HepG2 (cell line): Measurements from ENCODE around the gene TIMM23. TPM values are rescaled to one million over a fixed set of nuclear protein-coding genes. Genes with fewer than 3 reads are reported as not detected.
"Not testable (repeated sequence)": the region's sequence is repeated elsewhere in the genome, so short reads cannot be mapped to it uniquely, and the experiment has no call there.

Source experiments
- CREB1 ChIP-seq, 2 experiments: fragments of 450-650 bp in 1 of 2; IDR thresholded peaks; 2 replicates each; pipeline ENCODE4 v1.6.1; 2016 to 2017; ENCODE audit warnings: control low read depth in 1 of 2, mild to moderate bottlenecking in 1 of 2, missing compliant biosample characterization in 1 of 2, missing genetic modification characterization in 1 of 2
- GABPA ChIP-seq, 2 experiments: IDR thresholded peaks; 2 replicates each; pipeline ENCODE4 v1.6.1; 2011 to 2016; ENCODE audit warnings: low read depth in 2 of 2, low read length in 1 of 2, missing biosample characterization in 1 of 2, missing genetic modification characterization in 1 of 2
- GABPB1 ChIP-seq: IDR thresholded peaks from 2 replicates; pipeline ENCODE4 v1.6.1; 2016; ENCODE audit warnings: mild to moderate bottlenecking, missing genetic modification reagents, moderate library complexity, missing compliant biosample characterization
- HOXA5 ChIP-seq: sonication (generic); formaldehyde crosslinking; IDR thresholded peaks from 2 replicates; pipeline ENCODE4 v1.4.0; 2020; ENCODE audit warnings: missing genetic modification reagents
- JUND ChIP-seq: sonication (generic); formaldehyde crosslinking; IDR thresholded peaks from 2 replicates; pipeline ENCODE4 v1.8.0; 2022; ENCODE audit warnings: mild to moderate bottlenecking, missing genetic modification reagents
- KAT7 ChIP-seq: IDR thresholded peaks from 2 replicates; pipeline ENCODE4 v1.6.1; 2018; ENCODE audit warnings: borderline replicate concordance, missing compliant biosample characterization
- MAZ ChIP-seq, 2 experiments: sonication (generic) in 1 of 2; formaldehyde crosslinking in 1 of 2; IDR thresholded peaks; 2 replicates each; pipeline versions ENCODE4 v1.5.0 to v1.6.1; 2012 to 2020; ENCODE audit warnings: low read depth in 2 of 2, mild to moderate bottlenecking in 2 of 2, borderline replicate concordance in 1 of 2, improper control_type of control experiment in 1 of 2, low read length in 1 of 2, missing genetic modification reagents in 1 of 2, moderate library complexity in 1 of 2
- NFYC ChIP-seq: IDR thresholded peaks from 2 replicates; pipeline ENCODE4 v1.6.1; 2016; ENCODE audit warnings: missing genetic modification reagents, missing compliant biosample characterization
- NONO ChIP-seq, 2 experiments: fragments of 450-650 bp in 1 of 2; sonication (generic) in 1 of 2; formaldehyde crosslinking in 1 of 2; IDR thresholded peaks in 1 of 2; conservative IDR thresholded peaks in 1 of 2; 2 replicates each; pipeline versions ENCODE4 v1.6.1 to v1.8.0; 2017 to 2022; ENCODE audit warnings: mild to moderate bottlenecking in 1 of 2, missing genetic modification reagents in 1 of 2, moderate library complexity in 1 of 2
- NR2F1 ChIP-seq, 2 experiments: fragments of 450-650 bp in 1 of 2; formaldehyde crosslinking in 1 of 2; IDR thresholded peaks; 2 replicates each; pipeline versions ENCODE4 v1.5.0 to v1.6.1; 2016 to 2020; ENCODE audit warnings: mild to moderate bottlenecking in 1 of 2, missing compliant biosample characterization in 1 of 2, missing genetic modification reagents in 1 of 2, moderate library complexity in 1 of 2
- WIZ ChIP-seq: sonication (generic); formaldehyde crosslinking; IDR thresholded peaks from 2 replicates; pipeline ENCODE4 v1.5.1; 2020; ENCODE audit warnings: mild to moderate bottlenecking, missing genetic modification reagents
- ZFP90 ChIP-seq: sonication (generic); formaldehyde crosslinking; IDR thresholded peaks from 2 replicates; pipeline ENCODE4 v1.8.0; 2022; ENCODE audit warnings: missing genetic modification reagents, mild to moderate bottlenecking, inconsistent platforms, borderline replicate concordance
- ZNF234 ChIP-seq: sonication (generic); formaldehyde crosslinking; conservative IDR thresholded peaks from 2 replicates; pipeline ENCODE4 v1.5.1; 2020; ENCODE audit warnings: mild to moderate bottlenecking, missing genetic modification reagents
- ZNF350 ChIP-seq: sonication (generic); formaldehyde crosslinking; IDR thresholded peaks from 2 replicates; pipeline ENCODE4 v1.4.0; 2020; ENCODE audit warnings: mild to moderate bottlenecking, low read depth, missing genetic modification reagents, borderline replicate concordance
- ZNF672 ChIP-seq: sonication (generic); formaldehyde crosslinking; IDR thresholded peaks from 2 replicates; pipeline ENCODE4 v1.8.1; 2022; ENCODE audit warnings: missing genetic modification reagents
- ZNF678 ChIP-seq: sonication (generic); formaldehyde crosslinking; IDR thresholded peaks from 2 replicates; pipeline ENCODE4 v1.4.0; 2020; ENCODE audit warnings: mild to moderate bottlenecking, missing genetic modification reagents
- ZNF776 ChIP-seq: sonication (generic); formaldehyde crosslinking; IDR thresholded peaks from 2 replicates; pipeline ENCODE4 v1.4.0; 2020; ENCODE audit warnings: mild to moderate bottlenecking, missing genetic modification reagents
- ZNF883 ChIP-seq: sonication (generic); formaldehyde crosslinking; IDR thresholded peaks from 2 replicates; pipeline ENCODE4 v1.5.1; 2020; ENCODE audit warnings: mild to moderate bottlenecking, missing genetic modification reagents; ENCODE audit errors: not compliant biosample characterization
- ZSCAN9 ChIP-seq: IDR thresholded peaks from 2 replicates; pipeline ENCODE4 v1.6.1; 2016; ENCODE audit warnings: borderline replicate concordance
- polyA plus RNA-seq, 8 experiments: library from polyadenylated mRNA; depleted of rRNA in 3 of 8; stranded (reverse) in 7 of 8; unstranded in 1 of 8; fragments of >200 nt; fragmentation: Illumina TruSeq in 4 of 8; extraction: Trizol in 4 of 8; gene quantifications; 2 replicates each; pipeline versions ENCODE4 v1.2.1 to v1.2.3, GENCODE V29; 2011 to 2016; ENCODE audit warnings: low read depth in 4 of 8, missing spikeins in 1 of 8, mixed read lengths in 1 of 8; ENCODE audit not compliant: insufficient read depth in 1 of 8
- total RNA-seq, 5 experiments: library from RNA; depleted of rRNA; stranded (reverse); fragments of >200 nt; fragmentation: Illumina TruSeq; extraction: Trizol; gene quantifications; 2 replicates each; pipeline ENCODE4 v1.2.3, GENCODE V29; 2016; ENCODE audit warnings: low read depth in 1 of 5
- TF ChIP-seq, protein P1 (sequence below): sonication (generic); formaldehyde crosslinking; conservative IDR thresholded peaks from 2 replicates; pipeline ENCODE4 v1.4.0; 2020; ENCODE audit warnings: missing genetic modification reagents
- TF ChIP-seq, protein P2 (sequence below): sonication (generic); formaldehyde crosslinking; IDR thresholded peaks from 2 replicates; pipeline ENCODE4 v1.8.0; 2023; ENCODE audit warnings: mild to moderate bottlenecking, missing genetic modification reagents

Gene TIMM23
- total and polyA plus RNA-seq, 2 of the 13 experiments (the other 11 are each of a cell fraction or from before 2014, with no cell fraction given) = 80.2 to 98.6 TPM

DNA sequence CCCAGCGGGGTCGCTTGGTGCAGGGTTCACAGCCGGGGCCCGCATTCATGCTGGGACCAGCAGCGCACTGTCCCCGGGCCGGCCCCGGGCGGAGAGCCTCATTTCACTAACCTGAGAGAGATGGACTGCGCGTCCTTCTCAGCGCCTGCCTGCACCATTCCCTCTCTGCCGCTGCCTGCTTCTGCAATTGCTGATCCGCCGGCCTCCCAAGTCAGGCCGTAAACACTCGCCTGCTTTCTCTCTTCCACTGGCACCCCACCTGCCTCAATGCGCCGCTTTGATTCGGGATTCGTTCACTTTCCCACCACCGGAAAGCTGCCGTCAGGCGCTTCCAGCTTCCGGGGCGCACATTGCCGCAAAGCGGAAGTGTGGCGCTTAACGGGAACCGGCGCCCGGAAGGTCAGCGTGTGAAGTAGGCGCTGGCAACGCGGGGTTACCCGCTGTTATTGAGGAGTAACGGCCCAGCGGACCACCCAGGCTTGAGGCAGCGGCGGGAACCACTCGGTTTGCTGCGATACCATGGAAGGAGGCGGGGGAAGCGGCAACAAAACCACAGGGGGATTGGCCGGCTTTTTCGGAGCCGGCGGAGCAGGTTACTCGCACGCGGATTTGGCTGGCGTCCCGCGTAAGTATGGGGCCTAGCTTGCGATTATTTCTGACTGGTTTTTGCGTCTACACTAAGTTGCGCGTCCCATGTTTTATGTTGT, at the start of gene TIMM23 (continued):
- not testable (repeated sequence) for TF ChIP-seq MAZ (IDR thresholded peaks at IDR 0.05; ENCODE audit: borderline replicate concordance, low read depth, low read length); CREB1 (IDR thresholded peaks at IDR 0.05); NONO (IDR thresholded peaks at IDR 0.05)
- TF ChIP-seq MAZ (CRISPR knock-in tag; IDR thresholded peaks at IDR 0.05; ENCODE audit: low read depth) = 0 out of 2 replicates have a peak, but pooled peaks have one; percentile 28
- TF ChIP-seq ZFP90 (CRISPR knock-in tag) = peak; percentile 60; the same call in 1 of the 2 replicates
- TF ChIP-seq ZNF672 = 0 out of 2 replicates have a peak, but pooled peaks have one; percentile 29
- 0 out of 2 replicates have a peak, but pooled peaks have one; percentile 32 for TF ChIP-seq ZNF776 (CRISPR knock-in tag)
- TF ChIP-seq JUND (CRISPR knock-in tag) = 0 out of 2 replicates have a peak, but pooled peaks have one; percentile 15
- TF ChIP-seq ZNF234 (CRISPR knock-in tag) = 0 out of 2 replicates have a peak, but pooled peaks have one; percentile 38
- peak; percentile 65 for TF ChIP-seq ZNF883 (CRISPR knock-in tag)
- TF ChIP-seq KAT7 = peak; percentile 76
- TF ChIP-seq ZNF678 (CRISPR knock-in tag) = peak; percentile 24; the same call in 1 of the 2 replicates
- TF ChIP-seq GABPA (IDR thresholded peaks at IDR 0.05; ENCODE audit: low read depth, low read length) = peak; percentile 75
- peak; percentile 95 for TF ChIP-seq GABPA (CRISPR knock-in tag; IDR thresholded peaks at IDR 0.05; ENCODE audit: low read depth)
- TF ChIP-seq, protein P1, sequence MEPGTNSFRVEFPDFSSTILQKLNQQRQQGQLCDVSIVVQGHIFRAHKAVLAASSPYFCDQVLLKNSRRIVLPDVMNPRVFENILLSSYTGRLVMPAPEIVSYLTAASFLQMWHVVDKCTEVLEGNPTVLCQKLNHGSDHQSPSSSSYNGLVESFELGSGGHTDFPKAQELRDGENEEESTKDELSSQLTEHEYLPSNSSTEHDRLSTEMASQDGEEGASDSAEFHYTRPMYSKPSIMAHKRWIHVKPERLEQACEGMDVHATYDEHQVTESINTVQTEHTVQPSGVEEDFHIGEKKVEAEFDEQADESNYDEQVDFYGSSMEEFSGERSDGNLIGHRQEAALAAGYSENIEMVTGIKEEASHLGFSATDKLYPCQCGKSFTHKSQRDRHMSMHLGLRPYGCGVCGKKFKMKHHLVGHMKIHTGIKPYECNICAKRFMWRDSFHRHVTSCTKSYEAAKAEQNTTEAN (CRISPR knock-in tag) = peak; percentile 34; the same call in 1 of the 2 replicates
- peak; percentile 60; the same call in 1 of the 2 replicates for TF ChIP-seq ZSCAN9
- TF ChIP-seq, protein P2, sequence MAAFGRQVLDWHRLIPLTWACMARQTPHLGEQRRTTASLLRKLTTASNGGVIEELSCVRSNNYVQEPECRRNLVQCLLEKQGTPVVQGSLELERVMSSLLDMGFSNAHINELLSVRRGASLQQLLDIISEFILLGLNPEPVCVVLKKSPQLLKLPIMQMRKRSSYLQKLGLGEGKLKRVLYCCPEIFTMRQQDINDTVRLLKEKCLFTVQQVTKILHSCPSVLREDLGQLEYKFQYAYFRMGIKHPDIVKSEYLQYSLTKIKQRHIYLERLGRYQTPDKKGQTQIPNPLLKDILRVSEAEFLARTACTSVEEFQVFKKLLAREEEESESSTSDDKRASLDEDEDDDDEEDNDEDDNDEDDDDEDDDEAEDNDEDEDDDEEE = 0 out of 2 replicates have a peak, but pooled peaks have one; percentile 39
- 0 out of 2 replicates have a peak, but pooled peaks have one; percentile 30 for TF ChIP-seq WIZ (CRISPR knock-in tag)
- peak; percentile 36; the same call in 1 of the 2 replicates for TF ChIP-seq CREB1 (CRISPR knock-in tag; IDR thresholded peaks at IDR 0.05)
- peak; percentile 98 for TF ChIP-seq GABPB1
- TF ChIP-seq NFYC (CRISPR knock-in tag) = peak; percentile 54
- TF ChIP-seq NR2F1 (CRISPR knock-in tag; IDR thresholded peaks at IDR 0.05) = peak in 1 of 2 experiments; percentile 25; a peak in 1 of 4 replicates
- TF ChIP-seq HOXA5 = peak; percentile 64
- peak; percentile 92 for TF ChIP-seq ZNF350 (CRISPR knock-in tag)
- TF ChIP-seq NONO (CRISPR knock-in tag; conservative IDR thresholded peaks at IDR 0.05) = peak; percentile 94
